SK-N-SH treated with all-trans-retinoic acid at 6 μM for 48 hours (cell line): ENCODE data around the gene PKNOX2.

Experiments
- ZC3H10 ChIP-seq: fragments of 250-450 bp; sonication (Bioruptor Pico); IDR thresholded peaks from 2 replicates; pipeline ENCODE4 v1.5.1; 2021; ENCODE audit warnings: mild to moderate bottlenecking, moderate library complexity
- TF ChIP-seq, protein P1 (sequence below): fragments of 250-450 bp; sonication (Bioruptor Pico); IDR thresholded peaks from 2 replicates; pipeline ENCODE4 v1.8.0; 2020; ENCODE audit warnings: mild to moderate bottlenecking, moderate library complexity, borderline replicate concordance

DNA sequence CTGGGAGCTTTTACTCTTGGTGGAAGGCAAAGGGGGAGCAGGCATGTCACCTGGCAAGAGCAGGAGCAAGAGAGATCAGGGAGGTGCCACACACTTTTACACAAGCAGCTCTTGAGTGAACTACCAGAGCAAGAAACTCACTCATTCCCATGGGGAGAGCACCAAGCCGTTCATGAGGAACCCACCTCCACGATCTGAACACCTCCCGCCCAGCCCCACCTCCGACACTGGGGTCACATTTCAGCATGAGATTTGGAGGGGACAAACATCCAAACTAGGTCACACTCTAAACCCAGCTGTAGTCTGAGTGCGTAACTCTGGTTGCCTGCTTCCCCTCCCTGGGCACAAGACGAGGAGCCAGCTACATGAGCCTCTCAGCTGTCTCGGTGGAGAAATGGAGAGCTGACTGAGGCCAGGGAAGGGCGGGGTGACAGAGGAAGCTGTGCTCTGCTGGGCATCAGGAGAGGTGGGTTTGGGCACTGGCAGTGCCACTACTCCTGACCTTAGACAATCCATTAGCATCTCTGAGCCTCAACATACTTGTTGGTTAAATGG lies 134.6 kb downstream of the PKNOX2 start:
- TF ChIP-seq, protein P1, sequence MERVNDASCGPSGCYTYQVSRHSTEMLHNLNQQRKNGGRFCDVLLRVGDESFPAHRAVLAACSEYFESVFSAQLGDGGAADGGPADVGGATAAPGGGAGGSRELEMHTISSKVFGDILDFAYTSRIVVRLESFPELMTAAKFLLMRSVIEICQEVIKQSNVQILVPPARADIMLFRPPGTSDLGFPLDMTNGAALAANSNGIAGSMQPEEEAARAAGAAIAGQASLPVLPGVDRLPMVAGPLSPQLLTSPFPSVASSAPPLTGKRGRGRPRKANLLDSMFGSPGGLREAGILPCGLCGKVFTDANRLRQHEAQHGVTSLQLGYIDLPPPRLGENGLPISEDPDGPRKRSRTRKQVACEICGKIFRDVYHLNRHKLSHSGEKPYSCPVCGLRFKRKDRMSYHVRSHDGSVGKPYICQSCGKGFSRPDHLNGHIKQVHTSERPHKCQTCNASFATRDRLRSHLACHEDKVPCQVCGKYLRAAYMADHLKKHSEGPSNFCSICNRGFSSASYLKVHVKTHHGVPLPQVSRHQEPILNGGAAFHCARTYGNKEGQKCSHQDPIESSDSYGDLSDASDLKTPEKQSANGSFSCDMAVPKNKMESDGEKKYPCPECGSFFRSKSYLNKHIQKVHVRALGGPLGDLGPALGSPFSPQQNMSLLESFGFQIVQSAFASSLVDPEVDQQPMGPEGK, result no peak
- TF ChIP-seq ZC3H10 (CRISPR knock-in tag), result no peak
